PFSK-1 (cell line): ENCODE data around the gene CALD1.

Experiments
- FOXP2 ChIP-seq: optimal IDR thresholded peaks from 2 replicates; pipeline ENCODE3; 2011; ENCODE audit warnings: borderline replicate concordance, control low read depth, inconsistent platforms; ENCODE audit not compliant: insufficient read depth; ENCODE audit errors: extremely low read length, extremely low read depth
- POLR2AphosphoS5 ChIP-seq: IDR thresholded peaks from 2 replicates; pipeline ENCODE4 v1.6.1; 2012; ENCODE audit warnings: low read depth, mild to moderate bottlenecking, control low read depth, low read length, moderate library complexity
- REST ChIP-seq, 2 experiments: IDR thresholded peaks; 2 replicates each; pipeline versions ENCODE4 v1.6.1 to v1.8.0; 2011 to 2012; ENCODE audit warnings: low read depth in 2 of 2, low read length in 2 of 2, control low read depth in 1 of 2, inconsistent platforms in 1 of 2, mild to moderate bottlenecking in 1 of 2, moderate library complexity in 1 of 2; ENCODE audit not compliant: insufficient read depth in 1 of 2
- SIN3A ChIP-seq: IDR thresholded peaks from 2 replicates; pipeline ENCODE4 v1.6.1; 2012; ENCODE audit warnings: mild to moderate bottlenecking, low read length, moderate library complexity, borderline replicate concordance; ENCODE audit not compliant: insufficient read depth
- TAF1 ChIP-seq: IDR thresholded peaks from 2 replicates; pipeline ENCODE4 v1.6.1; 2012; ENCODE audit warnings: low read length, control low read depth, borderline replicate concordance; ENCODE audit not compliant: insufficient read depth

- TF ChIP-seq POLR2AphosphoS5: no peak
- TF ChIP-seq SIN3A: no peak
- no peak for TF ChIP-seq TAF1
- TF ChIP-seq REST (IDR thresholded peaks at IDR 0.05; ENCODE audit: insufficient read depth in 1 of 2, low read depth in 2 of 2, low read length in 2 of 2): no peak
- no peak for TF ChIP-seq FOXP2
These were observed 29.1 kb upstream of the CALD1 start for GRCh38 chr7:134750083-134751062.
